Measurements from ENCODE around the gene PDIA6.

The PDIA6 gene

DNA sequence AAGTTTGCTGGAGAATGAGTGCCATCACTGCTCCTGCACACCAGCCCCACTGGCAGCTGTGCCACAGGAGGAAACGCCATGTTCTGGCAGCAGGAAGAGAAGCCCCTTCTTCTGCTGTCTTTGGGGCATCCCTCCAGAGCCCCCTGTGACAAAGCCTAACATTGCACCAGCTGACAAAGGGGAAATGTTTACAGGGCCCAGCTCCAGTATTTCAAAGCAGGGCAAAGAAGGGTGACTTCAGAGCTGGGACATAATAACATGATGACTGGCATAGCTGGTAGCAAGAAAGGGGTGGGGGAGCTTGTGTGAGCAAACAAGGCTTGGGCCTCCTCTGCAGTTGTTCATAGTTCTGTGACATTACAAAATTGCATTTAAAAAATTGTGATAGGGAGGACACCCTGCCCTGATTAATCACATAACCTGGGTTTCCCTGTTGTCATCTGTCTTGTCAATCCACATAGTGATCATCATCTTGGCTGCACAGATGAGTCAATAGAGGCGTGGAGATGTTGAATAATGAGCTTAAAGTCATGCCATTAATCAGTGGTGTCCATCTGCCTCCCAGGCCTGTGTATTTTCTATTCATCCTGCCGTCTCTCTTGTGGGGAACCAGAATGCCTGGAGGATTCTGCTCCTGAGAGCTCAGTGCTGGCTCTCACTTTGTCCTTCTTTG lies 29.1 kb upstream of the PDIA6 start:
- no peak for DNase-seq (ENCODE audit: low read depth)
- no peak overlapping the region for H3K4me3 ChIP-seq (ENCODE audit: low read depth, low read length)
- in situ Hi-C loops (cut with HindIII; ENCODE audit: low sequenced_read_pairs) = no loop called here
- TF ChIP-seq, protein P1, sequence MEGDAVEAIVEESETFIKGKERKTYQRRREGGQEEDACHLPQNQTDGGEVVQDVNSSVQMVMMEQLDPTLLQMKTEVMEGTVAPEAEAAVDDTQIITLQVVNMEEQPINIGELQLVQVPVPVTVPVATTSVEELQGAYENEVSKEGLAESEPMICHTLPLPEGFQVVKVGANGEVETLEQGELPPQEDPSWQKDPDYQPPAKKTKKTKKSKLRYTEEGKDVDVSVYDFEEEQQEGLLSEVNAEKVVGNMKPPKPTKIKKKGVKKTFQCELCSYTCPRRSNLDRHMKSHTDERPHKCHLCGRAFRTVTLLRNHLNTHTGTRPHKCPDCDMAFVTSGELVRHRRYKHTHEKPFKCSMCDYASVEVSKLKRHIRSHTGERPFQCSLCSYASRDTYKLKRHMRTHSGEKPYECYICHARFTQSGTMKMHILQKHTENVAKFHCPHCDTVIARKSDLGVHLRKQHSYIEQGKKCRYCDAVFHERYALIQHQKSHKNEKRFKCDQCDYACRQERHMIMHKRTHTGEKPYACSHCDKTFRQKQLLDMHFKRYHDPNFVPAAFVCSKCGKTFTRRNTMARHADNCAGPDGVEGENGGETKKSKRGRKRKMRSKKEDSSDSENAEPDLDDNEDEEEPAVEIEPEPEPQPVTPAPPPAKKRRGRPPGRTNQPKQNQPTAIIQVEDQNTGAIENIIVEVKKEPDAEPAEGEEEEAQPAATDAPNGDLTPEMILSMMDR (IDR thresholded peaks at IDR 0.05; ENCODE audit: low read depth, low read length, missing control alignments) = no peak

DNA sequence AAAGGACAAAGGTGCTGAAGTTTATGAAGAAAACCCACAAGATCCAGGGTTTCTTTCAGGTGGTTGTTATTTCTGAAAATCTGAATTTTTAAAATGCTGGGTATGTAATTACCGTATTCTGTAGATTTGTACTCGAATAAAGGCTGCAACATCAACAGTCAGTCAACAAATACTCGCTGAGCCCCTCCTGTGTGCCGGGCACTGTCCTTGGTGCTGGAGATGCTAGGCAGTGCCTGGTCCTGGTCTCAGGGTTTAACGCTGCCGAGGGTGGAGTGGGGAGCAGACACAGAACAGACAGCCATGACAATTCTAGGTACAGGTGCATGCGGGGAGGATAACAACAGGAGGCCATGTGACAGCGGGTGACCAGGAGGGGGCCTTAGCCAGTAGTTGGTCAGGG lies 27.2 kb upstream of the PDIA6 start:
- TF ChIP-seq, protein P1 (IDR thresholded peaks at IDR 0.05; ENCODE audit: low read depth, low read length, missing control alignments) = no peak
- DNase-seq (ENCODE audit: low read depth) = peak; percentile 3
- in situ Hi-C loops (cut with HindIII; ENCODE audit: low sequenced_read_pairs) = loop anchor here (5.0 kb wide), 1 partner anchor 62 kb away; no protein-coding TSS in a partner anchor
- H3K4me3 ChIP-seq (ENCODE audit: low read depth, low read length) = no peak overlapping the region

DNA sequence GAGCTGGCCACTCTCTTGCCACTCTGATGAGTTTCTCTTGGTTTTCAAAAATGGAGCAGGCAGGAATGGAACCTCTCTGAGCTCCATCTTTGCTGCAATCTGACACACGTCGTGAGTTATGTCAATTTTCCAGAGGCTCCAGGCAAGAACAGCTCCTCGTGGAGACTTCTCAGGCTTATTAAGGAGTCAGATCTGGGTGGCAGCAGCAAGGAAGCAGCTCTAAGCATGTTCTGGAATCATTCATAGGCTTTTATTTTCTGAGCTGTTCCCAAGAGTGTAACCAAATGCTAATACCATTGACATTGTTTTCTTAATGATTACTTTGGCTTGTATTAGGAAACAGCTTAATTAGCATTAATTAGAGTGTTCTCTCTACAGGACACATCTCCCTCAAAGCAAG lies 26.1 kb upstream of the PDIA6 start:
- in situ Hi-C loops (cut with HindIII; ENCODE audit: low sequenced_read_pairs) = loop anchor here (5.0 kb wide), 1 partner anchor 64 kb away; no protein-coding TSS in a partner anchor
- H3K4me3 ChIP-seq (ENCODE audit: low read depth, low read length) = no peak overlapping the region
- TF ChIP-seq, protein P1 (IDR thresholded peaks at IDR 0.05; ENCODE audit: low read depth, low read length, missing control alignments) = no peak
- no peak for DNase-seq (ENCODE audit: low read depth)

DNA sequence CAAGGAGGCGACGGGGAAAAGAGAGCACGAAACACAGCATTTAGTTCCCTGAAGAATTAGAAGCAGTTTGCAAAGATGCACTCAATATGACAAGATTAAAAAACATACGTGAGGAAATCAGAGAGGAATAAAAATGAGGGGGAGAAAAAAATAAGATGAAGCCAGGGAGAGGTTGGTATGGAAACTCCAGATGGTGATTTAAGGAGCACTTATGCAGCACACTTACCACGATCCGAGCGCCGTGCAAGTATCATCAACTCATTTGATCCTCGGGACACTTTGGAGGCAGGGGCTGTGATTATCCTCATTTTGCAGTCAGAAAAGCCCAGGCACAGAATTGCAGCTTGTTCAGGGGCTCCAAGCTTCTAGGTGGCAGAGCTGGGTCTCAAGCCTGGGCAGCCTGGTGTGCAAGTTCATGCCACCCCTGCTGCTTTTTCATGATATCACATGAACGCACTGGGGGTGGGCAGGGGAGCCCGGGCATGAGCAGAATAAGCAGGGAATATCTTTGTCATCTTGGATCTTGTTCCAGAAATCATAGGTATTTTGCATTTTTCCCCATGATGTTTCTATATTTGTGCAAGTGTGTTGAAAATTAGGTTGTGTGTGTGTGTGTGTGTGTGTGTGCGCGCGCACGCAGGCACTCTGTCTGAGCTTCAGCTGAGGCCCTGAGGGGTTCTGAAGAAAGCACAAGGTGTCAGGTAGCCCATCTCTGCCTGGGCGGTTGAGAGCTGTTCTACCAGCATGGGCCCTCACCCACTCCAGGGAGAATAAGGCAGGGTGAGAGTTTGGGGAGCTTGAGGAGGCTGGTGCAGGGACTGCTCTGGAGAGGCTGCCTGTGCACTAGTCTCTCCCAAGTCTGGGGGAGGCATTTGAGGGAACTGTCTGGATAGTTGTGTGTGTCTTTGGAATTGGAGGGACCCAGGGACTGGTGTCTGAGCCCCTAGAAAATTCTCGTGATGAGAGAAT lies 25.0 kb upstream of the PDIA6 start:
- in situ Hi-C loops (cut with HindIII; ENCODE audit: low sequenced_read_pairs) = loop anchor here (5.0 kb wide), 1 partner anchor 65 kb away; no protein-coding TSS in a partner anchor
- no peak overlapping the region for H3K4me3 ChIP-seq (ENCODE audit: low read depth, low read length)
- TF ChIP-seq, protein P1 (IDR thresholded peaks at IDR 0.05; ENCODE audit: low read depth, low read length, missing control alignments) = no peak
- no peak for DNase-seq (ENCODE audit: low read depth)

DNA sequence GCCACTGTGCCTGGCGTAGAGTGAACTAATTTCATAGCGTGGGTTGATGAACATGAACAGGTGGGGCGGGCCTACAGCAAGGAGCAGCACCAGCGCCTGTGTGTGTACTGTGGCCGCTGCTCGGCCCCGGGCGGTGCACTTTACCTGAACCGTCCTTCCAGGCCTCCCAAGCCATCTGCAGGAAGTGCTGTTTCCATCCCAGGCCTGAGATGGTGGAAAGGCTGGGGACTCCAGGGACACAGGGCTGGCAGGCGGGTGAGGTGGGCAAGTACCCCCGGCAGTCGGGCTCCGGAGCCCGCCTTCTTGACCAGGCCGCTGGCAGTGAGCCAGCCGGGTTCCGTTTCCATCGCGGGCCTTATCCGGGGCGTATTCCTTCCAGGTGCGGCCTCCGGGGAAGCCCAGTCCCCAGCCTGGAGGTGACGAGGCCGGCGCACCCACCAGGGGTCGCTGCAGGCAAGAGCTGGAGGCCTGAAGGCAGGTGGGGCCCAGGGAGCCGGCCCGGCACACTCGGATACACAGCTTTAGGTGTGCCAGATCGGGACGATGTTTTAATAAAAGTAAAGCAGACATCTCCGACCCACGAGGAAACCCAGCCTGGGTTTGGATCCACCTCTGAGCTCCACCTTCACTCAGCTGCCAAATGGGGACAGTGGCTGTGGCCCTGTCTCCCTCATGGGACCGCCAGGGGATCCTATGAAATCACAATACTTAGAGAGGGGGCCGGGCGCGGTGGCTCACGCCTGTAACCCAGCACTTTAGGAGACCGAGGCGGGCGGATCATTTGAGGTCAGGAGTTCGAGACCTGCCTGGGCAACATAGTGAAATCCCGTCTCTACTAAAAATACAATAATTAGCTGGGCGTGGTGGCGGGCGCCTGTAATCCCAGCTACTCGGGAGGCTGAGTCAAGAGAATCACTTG lies 22.7 kb upstream of the PDIA6 start:
- TF ChIP-seq, protein P1 (IDR thresholded peaks at IDR 0.05; ENCODE audit: low read depth, low read length, missing control alignments) = peak; percentile 80
- H3K4me3 ChIP-seq (ENCODE audit: low read depth, low read length) = no peak overlapping the region
- in situ Hi-C loops (cut with HindIII; ENCODE audit: low sequenced_read_pairs) = loop anchor here (5.0 kb wide), 1 partner anchor 67 kb away; no protein-coding TSS in a partner anchor
- no peak for DNase-seq (ENCODE audit: low read depth)
